Activated CD8-positive, alpha-beta memory T cell treated with anti-CD3 and anti-CD28 coated beads for 1 hour (primary cell): Measurements from ENCODE around the gene B4GALNT1.
"Not testable (repeated sequence)": the region's sequence is repeated elsewhere in the genome, so short reads cannot be mapped to it uniquely, and the experiment has no call there.

Experiments used
- DNase-seq, 2 donors: peaks; one replicate each; pipeline ENCODE4 v3.0.0-alpha.2; 2020; ENCODE audit warnings: low read depth in 1 of 2; ENCODE audit errors: extremely low read depth in 1 of 2

Gene B4GALNT1

GRCh38 chr12:57621497-57622292 is 11.3 kb downstream of the B4GALNT1 start:
- peak in 1 of 2 donors; percentile 51 for DNase-seq

GRCh38 chr12:57620936-57621496 is 12.0 kb downstream of the B4GALNT1 start:
- DNase-seq: no peak

- no peak for DNase-seq
Observed at GRCh38 chr12:57620245-57620935, 12.6 kb downstream of the B4GALNT1 start.

GRCh38 chr12:57619434-57620244 is 13.4 kb downstream of the B4GALNT1 start:
- no peak for DNase-seq

- DNase-seq: no peak
Observed at GRCh38 chr12:57618966-57619433, 14.0 kb downstream of the B4GALNT1 start.

GRCh38 chr12:57618431-57618830 is 14.6 kb downstream of the B4GALNT1 start:
- DNase-seq: not testable (repeated sequence)

GRCh38 chr12:57617942-57618341 is 15.1 kb downstream of the B4GALNT1 start:
- no peak for DNase-seq

GRCh38 chr12:57616383-57617101 is 16.5 kb downstream of the B4GALNT1 start:
- no peak for DNase-seq

- DNase-seq: no peak
Observed at GRCh38 chr12:57615637-57616036, 17.4 kb downstream of the B4GALNT1 start.

- no peak for DNase-seq
Observed at GRCh38 chr12:57614948-57615500, 18.0 kb downstream of the B4GALNT1 start.

GRCh38 chr12:57614178-57614947 is 18.6 kb downstream of the B4GALNT1 start:
- no peak for DNase-seq

GRCh38 chr12:57613427-57614109 is 19.4 kb downstream of the B4GALNT1 start:
- DNase-seq: no peak

GRCh38 chr12:57612711-57613426 is 20.1 kb downstream of the B4GALNT1 start:
- DNase-seq: no peak

GRCh38 chr12:57611827-57612710 is 20.9 kb downstream of the B4GALNT1 start:
- no peak for DNase-seq

GRCh38 chr12:57611108-57611826 is 21.7 kb downstream of the B4GALNT1 start, which contains the start of gene ARHGEF25:
Gene ARHGEF25 (plus strand): TSS chr12:57611435. CDS start chr12:57611895, 460 bp downstream.
- no peak for DNase-seq

- DNase-seq: no peak
Observed at GRCh38 chr12:57610554-57611107, 22.4 kb downstream of the B4GALNT1 start.
